SK-N-SH treated with all-trans-retinoic acid at 6 μM for 48 hours (cell line): ENCODE data around the gene C11orf16.

Source experiments
- ARNTL ChIP-seq: fragments of 450-650 bp; formaldehyde crosslinking; IDR thresholded peaks from 2 replicates; pipeline ENCODE4 v1.5.0; 2020; ENCODE audit warnings: low read depth, mild to moderate bottlenecking, moderate library complexity, borderline replicate concordance
- CREB5 ChIP-seq: fragments of 250-450 bp; sonication (Bioruptor Pico); IDR thresholded peaks from 2 replicates; pipeline ENCODE4 v1.5.1; 2020; ENCODE audit warnings: low read depth, mild to moderate bottlenecking, moderate library complexity
- ESRRG ChIP-seq: fragments of 250-450 bp; sonication (Bioruptor Pico); IDR thresholded peaks from 2 replicates; pipeline ENCODE4 v1.6.1; 2021; ENCODE audit warnings: mild to moderate bottlenecking
- ISL1 ChIP-seq: fragments of 250-450 bp; sonication (Bioruptor Pico); IDR thresholded peaks from 2 replicates; pipeline ENCODE4 v2.1.2; 2022; ENCODE audit warnings: mild to moderate bottlenecking, moderate library complexity
- PATZ1 ChIP-seq: fragments of 250-450 bp; sonication (Bioruptor Pico); IDR thresholded peaks from 2 replicates; pipeline ENCODE4 v1.8.0; 2020; ENCODE audit warnings: mild to moderate bottlenecking, moderate library complexity, borderline replicate concordance
- PPARA ChIP-seq: fragments of 250-450 bp; sonication (Bioruptor Pico); IDR thresholded peaks from 2 replicates; pipeline ENCODE4 v1.5.0; 2020; ENCODE audit warnings: mild to moderate bottlenecking, borderline replicate concordance
- TOX ChIP-seq: fragments of 250-450 bp; sonication (Bioruptor Pico); IDR thresholded peaks from 2 replicates; pipeline ENCODE4 v1.8.0; 2021; ENCODE audit warnings: mild to moderate bottlenecking, moderate library complexity, borderline replicate concordance
- ZFP30 ChIP-seq: fragments of 450-650 bp; formaldehyde crosslinking; IDR thresholded peaks from 2 replicates; pipeline ENCODE4 v1.5.0; 2022; ENCODE audit warnings: mild to moderate bottlenecking, moderate library complexity
- ZNF70 ChIP-seq: fragments of 450-650 bp; formaldehyde crosslinking; IDR thresholded peaks from 2 replicates; pipeline ENCODE4 v1.5.0; 2020; ENCODE audit warnings: mild to moderate bottlenecking, moderate library complexity

- TF ChIP-seq ARNTL (CRISPR knock-in tag) (no peak), PPARA (CRISPR knock-in tag) (no peak), CREB5 (CRISPR knock-in tag) (no peak), ESRRG (CRISPR knock-in tag) (no peak), ZFP30 (CRISPR knock-in tag) (no peak), TOX (CRISPR knock-in tag) (no peak), PATZ1 (CRISPR knock-in tag) (no peak), ISL1 (no peak), ZNF70 (CRISPR knock-in tag) (no peak)
These were observed 31.0 kb upstream of the C11orf16 start for GRCh38 chr11:8963569-8964323.
